H1 (cell line): ENCODE results near the gene NEDD8. TPM values are rescaled to one million over a fixed set of nuclear protein-coding genes. Genes with fewer than 3 reads are reported as not detected.

Source experiments
- CTCF ChIA-PET: fragments of 300-600 bp; sonication (Branson Sonifier 250); formaldehyde crosslinking; loops from one replicate; lab custom pipeline; 2021; ENCODE audit not compliant: partially characterized antibody; lab: Charles Lee
- POLR2A ChIA-PET: fragments of 300-600 bp; sonication (Branson Sonifier 250); formaldehyde crosslinking; loops from one replicate; lab custom pipeline; 2021; ENCODE audit warnings: inconsistent platforms; ENCODE audit not compliant: partially characterized antibody; lab: Charles Lee
- DNase-seq, 2 experiments: peaks; one replicate each; pipeline versions ENCODE4 v3.0.0 to v3.0.0-alpha.2; 2010 to 2022; ENCODE audit warnings: low spot score in 2 of 2, low read depth in 1 of 2, mixed read lengths in 1 of 2
- FAIRE-seq: peaks from 2 replicates; lab custom pipeline; 2011; peaks lifted over from hg19 to GRCh38; lab: Jason Lieb, UNC
- H2AFZ ChIP-seq: 2 replicates; pipeline ENCODE4 v1.8.1; 2012; ENCODE audit warnings: low read length, inconsistent platforms
- H2AK5ac ChIP-seq: 2 replicates; pipeline ENCODE4 v1.6.1; 2013; ENCODE audit warnings: low read depth, low read length
- H2BK120ac ChIP-seq: replicated peaks from 2 replicates; pipeline ENCODE3; 2013; ENCODE audit warnings: low read depth, low read length, inconsistent platforms
- H2BK12ac ChIP-seq: 2 replicates; pipeline ENCODE4 v1.6.1; 2013; ENCODE audit warnings: low read depth, low read length
- H2BK15ac ChIP-seq: 2 replicates; pipeline ENCODE4 v1.6.1; 2013; ENCODE audit warnings: low read length
- H2BK20ac ChIP-seq: 2 replicates; pipeline ENCODE4 v1.6.1; 2013; ENCODE audit warnings: low read length
- H2BK5ac ChIP-seq: 2 replicates; pipeline ENCODE4 v1.6.1; 2013; ENCODE audit warnings: low read depth, low read length
- H3K14ac ChIP-seq: 2 replicates; pipeline ENCODE4 v1.6.1; 2013; ENCODE audit warnings: inconsistent platforms; ENCODE audit not compliant: insufficient read length
- H3K18ac ChIP-seq: 2 replicates; pipeline ENCODE4 v1.6.1; 2013; ENCODE audit warnings: low read length; ENCODE audit errors: extremely low read depth
- H3K23ac ChIP-seq: 2 replicates; pipeline ENCODE4 v1.6.1; 2013; ENCODE audit warnings: inconsistent platforms; ENCODE audit not compliant: insufficient read length
- H3K23me2 ChIP-seq: 2 replicates; pipeline ENCODE4 v1.6.1; 2013; ENCODE audit warnings: low read depth, low read length
- H3K27ac ChIP-seq: 2 replicates; pipeline ENCODE4 v1.6.1; 2011; ENCODE audit warnings: low read depth, low read length, inconsistent platforms
- H3K27me3 ChIP-seq, 4 experiments: replicated peaks in 1 of 4; 1 replicate in 1 of 4; 2 replicates in 3 of 4; pipeline versions ENCODE4 v1.6.1 to v1.8.1; 2011 to 2013; ENCODE audit warnings: low read length in 3 of 4, mild to moderate bottlenecking in 3 of 4, inconsistent platforms in 2 of 4, mixed read lengths in 2 of 4, moderate library complexity in 1 of 4; ENCODE audit not compliant: control insufficient read depth in 3 of 4, insufficient read depth in 3 of 4; ENCODE audit errors: extremely low read depth in 1 of 4
- H3K36me3 ChIP-seq, 4 experiments: 2 replicates each; pipeline versions ENCODE4 v1.6.1 to v1.8.1; 2011 to 2013; ENCODE audit warnings: mild to moderate bottlenecking in 4 of 4, low read length in 3 of 4, moderate library complexity in 2 of 4, control low read depth in 1 of 4, inconsistent platforms in 1 of 4; ENCODE audit not compliant: insufficient read depth in 4 of 4, control insufficient read depth in 2 of 4
- H3K4ac ChIP-seq: replicated peaks from 2 replicates; pipeline ENCODE3; 2013; ENCODE audit warnings: low read length, low read depth, mixed read lengths, inconsistent platforms; ENCODE audit not compliant: insufficient read length
- H3K4me1 ChIP-seq, 4 experiments: replicated peaks in 1 of 4; 1 replicate in 1 of 4; 2 replicates in 3 of 4; pipeline versions ENCODE4 v1.6.1 to v1.8.1; 2011 to 2013; ENCODE audit warnings: low read length in 3 of 4, inconsistent platforms in 2 of 4, mixed read lengths in 1 of 4; ENCODE audit not compliant: insufficient read depth in 4 of 4, control insufficient read depth in 3 of 4
- H3K4me2 ChIP-seq, 2 experiments: 2 replicates each; pipeline versions ENCODE4 v1.6.1 to v1.8.1; 2011 to 2013; ENCODE audit warnings: low read depth in 2 of 2, low read length in 2 of 2, control low read depth in 1 of 2, inconsistent platforms in 1 of 2, mild to moderate bottlenecking in 1 of 2; ENCODE audit not compliant: insufficient read depth in 1 of 2
- H3K4me3 ChIP-seq, 4 experiments: fragments of 200-600, 300-600 bp in 1 of 4; sonication (generic), shearing (Covaris generic), sonication (Bioruptor Twin) in 1 of 4; 2 replicates each; pipeline versions ENCODE4 v1.5.1 to v1.8.1; 2011 to 2016; ENCODE audit warnings: low read length in 4 of 4, low read depth in 3 of 4, control low read depth in 2 of 4, inconsistent platforms in 2 of 4, mild to moderate bottlenecking in 2 of 4, mixed read lengths in 1 of 4, moderate library complexity in 1 of 4; ENCODE audit not compliant: insufficient read depth in 2 of 4; ENCODE audit errors: extremely low read depth in 1 of 4
- H3K56ac ChIP-seq: replicated peaks from 2 replicates; pipeline ENCODE3; 2013; ENCODE audit warnings: low read depth, mild to moderate bottlenecking, mixed read lengths, low read length, inconsistent platforms; ENCODE audit not compliant: insufficient read length
- H3K79me1 ChIP-seq: 2 replicates; pipeline ENCODE4 v1.6.1; 2013; ENCODE audit warnings: low read depth, low read length, control low read depth
- H3K79me2 ChIP-seq, 2 experiments: 2 replicates each; pipeline versions ENCODE4 v1.6.1 to v1.8.1; 2012 to 2013; ENCODE audit warnings: low read length in 2 of 2, mild to moderate bottlenecking in 2 of 2, inconsistent platforms in 1 of 2; ENCODE audit not compliant: insufficient read depth in 2 of 2, control insufficient read depth in 1 of 2
- H3K9ac ChIP-seq, 4 experiments: replicated peaks in 1 of 4; 1 replicate in 1 of 4; 2 replicates in 3 of 4; pipeline versions ENCODE4 v1.6.1 to v1.8.1; 2011 to 2013; ENCODE audit warnings: low read depth in 3 of 4, low read length in 3 of 4, control low read depth in 2 of 4, mild to moderate bottlenecking in 2 of 4, moderate library complexity in 2 of 4, inconsistent platforms in 1 of 4; ENCODE audit errors: extremely low read depth in 1 of 4
- H3K9me3 ChIP-seq, 2 experiments: 2 replicates each; pipeline versions ENCODE4 v1.6.1 to v1.8.1; 2012 to 2013; ENCODE audit warnings: mild to moderate bottlenecking in 2 of 2, moderate library complexity in 2 of 2, control low read depth in 1 of 2, inconsistent platforms in 1 of 2, low read depth in 1 of 2, low read length in 1 of 2, mixed read lengths in 1 of 2; ENCODE audit not compliant: insufficient read depth in 2 of 2
- H4K20me1 ChIP-seq, 2 experiments: replicated peaks in 1 of 2; 2 replicates each; pipeline versions ENCODE3 to v1.8.1; 2011 to 2013; ENCODE audit warnings: inconsistent platforms in 2 of 2, low read length in 2 of 2, mild to moderate bottlenecking in 1 of 2; ENCODE audit not compliant: insufficient read depth in 2 of 2, control insufficient read depth in 1 of 2
- H4K5ac ChIP-seq: 2 replicates; pipeline ENCODE4 v1.6.1; 2013; ENCODE audit warnings: low read length, low read depth, mixed read lengths, inconsistent platforms; ENCODE audit not compliant: insufficient read length
- H4K8ac ChIP-seq: 2 replicates; pipeline ENCODE4 v1.8.0; 2013; ENCODE audit warnings: mild to moderate bottlenecking, moderate library complexity, low read length, inconsistent platforms; ENCODE audit not compliant: insufficient read depth; ENCODE audit errors: extremely low read depth
- H4K91ac ChIP-seq: replicated peaks from 2 replicates; pipeline ENCODE3; 2013; ENCODE audit warnings: low read length, mixed read lengths, inconsistent platforms; ENCODE audit not compliant: insufficient read length
- CHD1 ChIP-seq: IDR thresholded peaks from 2 replicates; pipeline ENCODE4 v1.6.1; 2012; ENCODE audit warnings: low read depth, low read length, improper control_type of control experiment
- CTCF ChIP-seq, 3 experiments: IDR thresholded peaks; 1 replicate in 2 of 3; 2 replicates in 1 of 3; pipeline versions ENCODE4 v1.5.1 to v1.6.1; 2011; ENCODE audit warnings: low read length in 3 of 3, mild to moderate bottlenecking in 3 of 3, inconsistent platforms in 2 of 3, low read depth in 1 of 3, moderate library complexity in 1 of 3; ENCODE audit not compliant: insufficient read depth in 1 of 3; ENCODE audit errors: control extremely low read depth in 1 of 3
- FOSL1 ChIP-seq: IDR thresholded peaks from 2 replicates; pipeline ENCODE4 v1.6.1; 2011; ENCODE audit warnings: mild to moderate bottlenecking, low read depth, low read length, moderate library complexity; ENCODE audit not compliant: insufficient read depth
- HDAC2 ChIP-seq, 2 experiments: fragments of 300-600 bp in 1 of 2; sonication (generic) in 1 of 2; IDR thresholded peaks; 2 replicates each; pipeline ENCODE4 v1.6.1; 2011 to 2012; ENCODE audit warnings: low read depth in 2 of 2, low read length in 2 of 2, mild to moderate bottlenecking in 2 of 2, moderate library complexity in 2 of 2, borderline replicate concordance in 1 of 2, inconsistent platforms in 1 of 2
- KDM4A ChIP-seq: IDR thresholded peaks from one replicate; pipeline ENCODE4 v1.7.1; 2012; ENCODE audit warnings: low read depth, mild to moderate bottlenecking, moderate library complexity, low read length, inconsistent platforms; ENCODE audit not compliant: severe bottlenecking
- NANOG ChIP-seq: IDR thresholded peaks from 2 replicates; pipeline ENCODE4 v1.6.1; 2011; ENCODE audit warnings: low read length, low read depth, mild to moderate bottlenecking, inconsistent platforms; ENCODE audit not compliant: insufficient read depth, poor library complexity, severe bottlenecking
- PHF8 ChIP-seq: fragments of 200-600 bp; sonication (generic); conservative IDR thresholded peaks from 2 replicates; pipeline ENCODE4 v1.7.1; 2012; ENCODE audit warnings: low read depth, mild to moderate bottlenecking, inconsistent platforms, low read length, moderate library complexity
- POLR2A ChIP-seq, 2 experiments: IDR thresholded peaks; 1 replicate in 1 of 2; 2 replicates in 1 of 2; pipeline ENCODE4 v1.6.1; 2011; ENCODE audit warnings: low read depth in 2 of 2, low read length in 2 of 2, mild to moderate bottlenecking in 2 of 2; ENCODE audit errors: control extremely low read depth in 1 of 2
- TBP ChIP-seq: IDR thresholded peaks from 2 replicates; pipeline ENCODE4 v1.6.1; 2011; ENCODE audit warnings: low read depth, low read length, improper control_type of control experiment
- WGBS, 2 experiments: shearing (Covaris generic) in 1 of 2; methylation state at CpG; one replicate each; pipeline versions ENCODE4 v1.1.6 to v1.1.7; 2013 to 2015; ENCODE audit warnings: low lambda C conversion rate in 2 of 2, mixed read lengths in 2 of 2, inconsistent platforms in 1 of 2, low coverage in 1 of 2, missing lambda C conversion rate in 1 of 2; ENCODE audit not compliant: insufficient replicate concordance in 2 of 2, insufficient coverage in 1 of 2, insufficient read length in 1 of 2; ENCODE audit errors: extremely low coverage in 1 of 2, missing lambda C conversion rate in 1 of 2; 5-methylcytosine and 5-hydroxymethylcytosine counted together
- polyA plus RNA-seq, 7 experiments: library from polyadenylated mRNA; depleted of rRNA in 3 of 7; stranded (reverse) in 5 of 7; unstranded in 2 of 7; fragments of >200 nt in 5 of 7; fragments of 200-250 nt in 2 of 7; gene quantifications; 1 replicate in 5 of 7; 2 replicates in 1 of 7; 4 replicates in 1 of 7; pipeline versions ENCODE4 v1.2.1 to v1.2.3, GENCODE V29; 2011 to 2013; ENCODE audit warnings: missing spikeins in 2 of 7, mixed read lengths in 2 of 7
- total RNA-seq: library from RNA; stranded (reverse); fragmentation: NEBNext Ultra II Directional; extraction: Animal tissue kit (Norgen Biotek cat#: 25700); gene quantifications from 2 replicates; pipeline ENCODE4 v1.2.1, GENCODE V29; 2021
- TF ChIP-seq, protein P1 (sequence below): IDR thresholded peaks from 2 replicates; pipeline ENCODE4 v1.6.1; 2012; ENCODE audit warnings: inconsistent platforms

NEDD8 gene
- total and polyA plus RNA-seq, 2 of the 8 experiments (the other 6 are each of a cell fraction or from before 2014, with no cell fraction given): 253 to 317 TPM

DNA sequence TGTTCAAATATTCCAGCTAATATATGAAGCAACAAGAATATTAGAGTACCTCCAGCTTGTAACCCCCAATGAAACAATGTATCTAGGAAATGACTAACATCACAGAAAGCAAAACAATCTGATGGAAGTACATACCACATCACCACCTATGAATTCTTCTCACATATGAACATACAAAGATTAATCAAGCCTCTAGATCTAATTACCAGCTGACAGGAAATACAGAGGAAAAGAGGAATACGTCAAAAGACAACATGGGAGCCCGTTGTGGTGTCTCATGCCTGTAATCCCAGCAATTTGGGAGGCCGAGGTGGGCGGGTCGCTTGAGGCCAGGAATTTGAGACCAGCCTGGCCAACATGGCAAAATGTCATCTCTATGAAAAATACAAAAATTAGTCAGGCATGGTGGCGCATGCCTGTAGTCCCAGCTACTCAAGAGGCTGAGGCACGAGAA is 7.5 kb downstream of the NEDD8 start:
- Histone ChIP-seq H3K9me3 (no peaks in the 10 kb centered on the region), H2BK12ac (no peak overlapping the region), H3K27ac (no peak overlapping the region), H3K36me3 (peaks cover 0 to 8% (median 0%) of the 10 kb centered on the region in 4 experiments; a peak in 1 of 8 replicates), H2AFZ (no peak overlapping the region), H3K4me2 (no peak overlapping the region), H3K14ac (no peak overlapping the region), H3K79me2 (peaks cover 0 to 71% of the 10 kb centered on the region in 2 experiments; a peak in 2 of 4 replicates), H3K18ac (no peak overlapping the region), H4K8ac (no peak overlapping the region), H3K27me3 (no peaks in the 10 kb centered on the region), H3K9ac (no peak overlapping the region), H4K20me1 (peaks cover 1 to 2% of the 10 kb centered on the region in 2 experiments), H2BK15ac (no peak overlapping the region), H4K91ac (no peak overlapping the region), H3K79me1 (no peaks in the 10 kb centered on the region; the same call in 1 of the 2 replicates), H3K4me3 (no peak overlapping the region), H4K5ac (no peak overlapping the region), H3K4ac (no peak overlapping the region), H3K23ac (no peak overlapping the region), H3K4me1 (no peaks in the 10 kb centered on the region), H2BK120ac (no peak overlapping the region), H2BK20ac (no peak overlapping the region), H2AK5ac (no peak overlapping the region), H3K23me2 (no peaks in the 10 kb centered on the region), H3K56ac (no peak overlapping the region), H2BK5ac (no peak overlapping the region)
- no peak for DNase-seq
- ChIA-PET CTCF (interaction anchor here (0.8 to 1.4 kb wide), 3 partner anchors 9 to 515 kb away, joined by 3 read pairs; partner anchors contain the start of gene MDP1), POLR2A (interaction anchor here (0.7 to 2.0 kb wide), 5 partner anchors 9 to 17 kb away, joined by 3 to 7 read pairs (median 5); partner anchors contain the start of genes CHMP4A and MDP1)
- FAIRE-seq: no peak
- 87% methylated on average over 7 of the region's 7 CpGs; no CpG with 5 or more reads in 1 of the 2 experiments for WGBS, 2 experiments
- TF ChIP-seq NANOG (no peak), TBP (no peak), PHF8 (no peak), HDAC2 (IDR thresholded peaks at IDR 0.05; ENCODE audit: borderline replicate concordance in 1 of 2, low read depth in 2 of 2, low read length in 2 of 2) (no peak), FOSL1 (no peak), POLR2A (IDR thresholded peaks at IDR 0.05; ENCODE audit: control extremely low read depth in 1 of 2, low read depth in 2 of 2, low read length in 2 of 2) (no peak), CHD1 (no peak), KDM4A (no peak), CTCF (IDR thresholded peaks at IDR 0.05; ENCODE audit: control extremely low read depth in 1 of 3, insufficient read depth in 1 of 3, low read depth in 1 of 3, low read length in 3 of 3) (no peak)
- TF ChIP-seq, protein P1, sequence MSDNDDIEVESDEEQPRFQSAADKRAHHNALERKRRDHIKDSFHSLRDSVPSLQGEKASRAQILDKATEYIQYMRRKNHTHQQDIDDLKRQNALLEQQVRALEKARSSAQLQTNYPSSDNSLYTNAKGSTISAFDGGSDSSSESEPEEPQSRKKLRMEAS: no peak
